ENCODE measurements around the gene SLC43A1.

DNA sequence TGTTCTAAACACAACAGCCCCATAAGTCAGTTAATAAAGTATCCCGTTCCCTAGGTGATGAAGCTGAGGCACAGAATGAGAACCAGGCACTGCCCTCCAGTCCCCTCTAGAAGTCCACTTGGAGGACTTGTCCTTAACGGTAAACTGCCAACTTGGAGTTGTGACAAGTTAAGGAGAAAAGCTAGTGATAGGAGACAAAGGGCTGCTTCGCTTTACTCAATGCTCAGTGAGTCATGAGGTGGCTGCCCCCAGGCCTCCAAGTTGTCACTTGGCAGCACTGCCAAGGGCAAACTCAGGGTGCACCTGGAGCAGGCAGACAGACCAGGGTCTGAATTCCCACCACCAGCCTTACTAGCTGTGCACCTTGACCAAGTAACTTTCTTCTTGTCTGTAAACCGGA is 13.5 kb downstream of the SLC43A1 start:
- no peak for TF ChIP-seq POLR2A (IDR thresholded peaks at IDR 0.05)
- no peak for TF ChIP-seq CTCF (IDR thresholded peaks at IDR 0.05)
